DND-41 (cell line): ENCODE data around the gene ASF1B.

Experiments
- ATAC-seq: fragments of 200-7000 bp; cut with Tn5 transposase; 3 replicates; pipeline ENCODE4 v1.9.1; 2021; ENCODE audit warnings: low read depth; ENCODE audit not compliant: insufficient read depth
- DNase-seq: peaks from one replicate; pipeline ENCODE4 v3.0.0-alpha.2; 2020
- H2AFZ ChIP-seq: 2 replicates; pipeline ENCODE4 v1.6.0; 2012; ENCODE audit warnings: low read depth, low read length
- H3K27ac ChIP-seq: 2 replicates; pipeline ENCODE4 v1.5.1; 2012; ENCODE audit warnings: low read length, inconsistent platforms
- H3K27me3 ChIP-seq: fragments of 200-600 bp; sonication (generic); 2 replicates; pipeline ENCODE4 v1.6.0; 2012; ENCODE audit warnings: low read length, mild to moderate bottlenecking, inconsistent platforms; ENCODE audit not compliant: insufficient read depth, poor library complexity
- H3K36me3 ChIP-seq: 2 replicates; pipeline ENCODE4 v1.5.1; 2012; ENCODE audit warnings: low read length, inconsistent platforms; ENCODE audit not compliant: insufficient read depth
- H3K4me1 ChIP-seq: 2 replicates; pipeline ENCODE4 v1.5.1; 2012; ENCODE audit warnings: mild to moderate bottlenecking, low read length; ENCODE audit not compliant: insufficient read depth
- H3K4me2 ChIP-seq: 2 replicates; pipeline ENCODE4 v1.6.0; 2012; ENCODE audit warnings: mild to moderate bottlenecking, moderate library complexity, low read length, inconsistent platforms; ENCODE audit not compliant: insufficient read depth
- H3K4me3 ChIP-seq, 2 experiments: fragments of 200-600 bp in 1 of 2; shearing (Covaris generic) in 1 of 2; 2 replicates each; pipeline ENCODE4 v1.5.1; 2012 to 2016; ENCODE audit warnings: inconsistent platforms in 2 of 2, low read length in 2 of 2, mild to moderate bottlenecking in 2 of 2, low read depth in 1 of 2, moderate library complexity in 1 of 2
- H3K79me2 ChIP-seq: 2 replicates; pipeline ENCODE4 v1.6.0; 2012; ENCODE audit warnings: low read length, inconsistent platforms; ENCODE audit not compliant: insufficient read depth
- H3K9ac ChIP-seq: 2 replicates; pipeline ENCODE4 v1.6.0; 2012; ENCODE audit warnings: low read depth, mild to moderate bottlenecking, inconsistent platforms, low read length, moderate library complexity
- H3K9me3 ChIP-seq: 2 replicates; pipeline ENCODE4 v1.5.1; 2012; ENCODE audit warnings: low read length, moderate library complexity, mild to moderate bottlenecking, inconsistent platforms; ENCODE audit not compliant: insufficient read depth, severe bottlenecking
- H4K20me1 ChIP-seq: 2 replicates; pipeline ENCODE4 v1.6.0; 2012; ENCODE audit warnings: low read length; ENCODE audit not compliant: insufficient read depth
- EZH2 ChIP-seq: IDR thresholded peaks from 3 replicates; pipeline ENCODE4 v1.6.1; 2012; ENCODE audit warnings: borderline replicate concordance, low read depth, mild to moderate bottlenecking, moderate library complexity, low read length, inconsistent platforms; ENCODE audit not compliant: severe bottlenecking
- TF ChIP-seq, protein P1 (sequence below): IDR thresholded peaks from 2 replicates; pipeline ENCODE4 v1.5.1; 2012; ENCODE audit warnings: borderline replicate concordance, low read length, moderate library complexity, mild to moderate bottlenecking; ENCODE audit not compliant: poor library complexity, severe bottlenecking; ENCODE audit errors: extremely low read depth

Gene ASF1B

DNA sequence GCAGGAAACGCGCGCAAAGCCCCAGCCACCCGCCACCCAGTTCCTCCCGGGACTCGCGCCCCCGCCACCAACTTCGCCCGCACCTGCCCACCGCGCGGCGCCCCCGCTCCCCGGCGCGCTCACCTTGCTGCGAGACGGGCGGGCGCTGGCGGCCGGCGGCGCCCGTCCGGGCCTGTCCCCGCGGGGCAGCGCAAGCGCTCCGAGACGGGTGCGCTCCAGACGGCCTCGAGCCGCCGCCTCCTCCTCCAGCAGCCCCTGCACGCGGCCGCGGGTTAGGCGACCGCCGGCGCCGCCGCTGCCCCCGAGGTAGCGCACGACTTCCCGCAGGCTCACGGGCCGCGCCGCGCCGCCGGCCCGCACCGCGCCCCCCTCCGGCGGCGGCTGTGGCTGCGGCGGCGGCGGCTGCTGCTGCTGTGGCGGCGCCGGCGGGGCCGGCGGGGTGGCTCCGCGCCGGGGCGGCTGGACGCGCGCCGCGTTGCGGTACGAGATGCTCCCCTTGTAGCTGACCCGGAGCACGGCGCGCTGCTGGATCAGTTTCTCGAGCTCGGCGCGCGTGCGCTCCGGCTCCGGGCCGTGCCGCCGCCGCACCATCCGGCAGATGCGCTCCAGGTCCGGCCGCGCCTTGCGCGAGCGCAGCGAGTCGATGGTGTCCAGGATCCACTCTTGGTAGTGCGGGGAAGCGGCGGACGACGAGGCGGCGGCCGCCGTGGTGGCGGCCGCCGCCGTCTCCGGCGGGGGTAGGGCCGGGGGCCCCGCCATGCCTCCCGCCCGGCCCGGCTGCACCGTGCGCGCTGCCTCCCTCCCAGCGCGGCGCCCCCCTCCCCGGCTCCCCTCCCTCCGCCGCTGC, 46.5 kb downstream of the ASF1B start:
- Histone ChIP-seq H3K79me2 (peaks cover 24% of the 10 kb centered on the region), H3K4me2 (peak overlapping the region; percentile 61), H2AFZ (peak overlapping the region; percentile 79), H3K27me3 (no peaks in the 10 kb centered on the region), H3K36me3 (peaks cover 33% of the 10 kb centered on the region), H3K27ac (peak overlapping the region; percentile 77), H3K9me3 (peaks cover 9% of the 10 kb centered on the region), H4K20me1 (peaks cover 18% of the 10 kb centered on the region), H3K9ac (peak overlapping the region; percentile 78), H3K4me3 (peak overlapping the region; percentile 62 to 81; a peak in 3 of 4 replicates), H3K4me1 (peaks cover 29% of the 10 kb centered on the region)
- DNase-seq = peak; percentile 61
- ATAC-seq = peak; percentile 7; the same call in 1 of the 3 replicates
- TF ChIP-seq, protein P1, sequence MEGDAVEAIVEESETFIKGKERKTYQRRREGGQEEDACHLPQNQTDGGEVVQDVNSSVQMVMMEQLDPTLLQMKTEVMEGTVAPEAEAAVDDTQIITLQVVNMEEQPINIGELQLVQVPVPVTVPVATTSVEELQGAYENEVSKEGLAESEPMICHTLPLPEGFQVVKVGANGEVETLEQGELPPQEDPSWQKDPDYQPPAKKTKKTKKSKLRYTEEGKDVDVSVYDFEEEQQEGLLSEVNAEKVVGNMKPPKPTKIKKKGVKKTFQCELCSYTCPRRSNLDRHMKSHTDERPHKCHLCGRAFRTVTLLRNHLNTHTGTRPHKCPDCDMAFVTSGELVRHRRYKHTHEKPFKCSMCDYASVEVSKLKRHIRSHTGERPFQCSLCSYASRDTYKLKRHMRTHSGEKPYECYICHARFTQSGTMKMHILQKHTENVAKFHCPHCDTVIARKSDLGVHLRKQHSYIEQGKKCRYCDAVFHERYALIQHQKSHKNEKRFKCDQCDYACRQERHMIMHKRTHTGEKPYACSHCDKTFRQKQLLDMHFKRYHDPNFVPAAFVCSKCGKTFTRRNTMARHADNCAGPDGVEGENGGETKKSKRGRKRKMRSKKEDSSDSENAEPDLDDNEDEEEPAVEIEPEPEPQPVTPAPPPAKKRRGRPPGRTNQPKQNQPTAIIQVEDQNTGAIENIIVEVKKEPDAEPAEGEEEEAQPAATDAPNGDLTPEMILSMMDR = peak; percentile 21
- no peak for TF ChIP-seq EZH2

- Histone ChIP-seq H3K4me1 (peaks cover 29% of the 10 kb centered on the region), H3K79me2 (peaks cover 24% of the 10 kb centered on the region), H3K9ac (peak overlapping the region; percentile 78), H3K27me3 (no peaks in the 10 kb centered on the region), H3K4me2 (peak overlapping the region; percentile 61), H4K20me1 (peaks cover 18% of the 10 kb centered on the region), H2AFZ (no peak overlapping the region), H3K36me3 (peaks cover 33% of the 10 kb centered on the region), H3K4me3 (peak overlapping the region in 1 of 2 experiments; percentile 81; a peak in 3 of 4 replicates), H3K9me3 (peaks cover 9% of the 10 kb centered on the region), H3K27ac (no peak overlapping the region)
- no peak for TF ChIP-seq EZH2
- TF ChIP-seq, protein P1 = no peak
- ATAC-seq = no peak
- DNase-seq = no peak
Measured at GRCh38 chr19:14089412-14089661, 47.1 kb downstream of the ASF1B start.

DNA sequence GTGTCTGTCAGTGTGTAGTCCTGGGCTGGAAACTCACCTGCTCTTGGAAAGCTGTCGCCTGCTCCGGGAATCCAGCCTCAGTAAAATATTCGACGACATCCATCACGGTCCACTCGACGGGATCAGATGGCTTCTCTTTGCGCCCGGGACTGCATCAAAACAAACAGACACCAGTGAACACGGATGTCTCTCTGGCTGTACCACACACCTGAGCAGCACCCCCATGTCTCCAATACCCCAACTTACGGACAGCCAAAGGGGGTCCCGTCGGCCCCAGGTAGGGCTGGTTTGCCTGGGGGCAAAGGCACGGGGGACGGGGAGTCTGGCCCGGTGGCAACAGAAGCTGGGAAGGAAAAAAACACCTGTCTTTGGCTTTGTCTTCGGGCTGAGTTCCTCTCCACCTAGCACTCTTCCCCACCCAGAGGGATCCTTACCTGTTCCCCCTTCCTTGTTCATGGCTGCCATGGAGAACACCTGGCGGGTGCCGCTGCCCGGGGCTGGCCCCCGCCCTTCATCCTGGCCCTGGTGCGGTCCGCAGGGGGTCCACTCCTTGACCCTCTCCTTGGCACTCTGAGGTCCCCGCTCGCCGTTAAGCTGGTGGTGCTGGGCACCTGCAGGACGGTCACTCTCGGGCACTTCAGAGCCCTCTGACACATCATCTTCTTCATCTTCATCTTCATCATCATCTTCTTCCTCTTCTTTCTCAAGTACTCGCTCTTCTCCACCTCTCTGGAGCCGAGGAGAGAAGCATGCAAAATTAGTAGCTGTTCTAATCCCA, 47.6 kb downstream of the ASF1B start:
- peaks cover 29% of the 10 kb centered on the region for H3K4me1 ChIP-seq
- DNase-seq = no peak
- peak overlapping the region; percentile 61 for H3K4me2 ChIP-seq
- H3K9me3 ChIP-seq = peaks cover 9% of the 10 kb centered on the region
- H2AFZ ChIP-seq = no peak overlapping the region
- peaks cover 33% of the 10 kb centered on the region for H3K36me3 ChIP-seq
- H3K79me2 ChIP-seq = peaks cover 24% of the 10 kb centered on the region
- H3K9ac ChIP-seq = peak overlapping the region; percentile 78; the same call in 1 of the 2 replicates
- no peak overlapping the region for H3K27ac ChIP-seq
- TF ChIP-seq EZH2 = no peak
- TF ChIP-seq, protein P1 = no peak
- no peak for ATAC-seq
- H4K20me1 ChIP-seq = peaks cover 18% of the 10 kb centered on the region
- no peaks in the 10 kb centered on the region for H3K27me3 ChIP-seq
- H3K4me3 ChIP-seq = peak overlapping the region in 1 of 2 experiments; percentile 81; a peak in 3 of 4 replicates
